ENCODE measurements around the gene ATP11C.
"Not testable (repeated sequence)": the region's sequence is repeated elsewhere in the genome, so short reads cannot be mapped to it uniquely, and the experiment has no call there.

The ATP11C gene

GRCh38 chrX:139720136-139720535 is 212.7 kb downstream of the ATP11C start:
- DNase-seq (ENCODE audit: low spot score) = peak; percentile 40

- no peak for DNase-seq (ENCODE audit: low spot score)
These were observed 224.8 kb downstream of the ATP11C start, which contains the start of gene MCF2 for GRCh38 chrX:139708067-139708466. TSS of gene MCF2 (minus strand) at chrX:139708167. CDS start at chrX:139651744, 56,423 bp downstream.

GRCh38 chrX:139702658-139703057 is 230.2 kb downstream of the ATP11C start:
- no peak for DNase-seq (ENCODE audit: low spot score)

- DNase-seq (ENCODE audit: low spot score) = no peak
These were observed 239.9 kb downstream of the ATP11C start for GRCh38 chrX:139692908-139693307.

- DNase-seq (ENCODE audit: low spot score) = peak; percentile 4
These were observed 240.4 kb downstream of the ATP11C start for GRCh38 chrX:139692506-139692849.

- peak; percentile 4 for DNase-seq (ENCODE audit: low spot score)
These were observed 240.9 kb downstream of the ATP11C start for GRCh38 chrX:139691843-139692505.

- no peak for DNase-seq (ENCODE audit: low spot score)
These were observed 241.4 kb downstream of the ATP11C start for GRCh38 chrX:139691493-139691842.

DNA sequence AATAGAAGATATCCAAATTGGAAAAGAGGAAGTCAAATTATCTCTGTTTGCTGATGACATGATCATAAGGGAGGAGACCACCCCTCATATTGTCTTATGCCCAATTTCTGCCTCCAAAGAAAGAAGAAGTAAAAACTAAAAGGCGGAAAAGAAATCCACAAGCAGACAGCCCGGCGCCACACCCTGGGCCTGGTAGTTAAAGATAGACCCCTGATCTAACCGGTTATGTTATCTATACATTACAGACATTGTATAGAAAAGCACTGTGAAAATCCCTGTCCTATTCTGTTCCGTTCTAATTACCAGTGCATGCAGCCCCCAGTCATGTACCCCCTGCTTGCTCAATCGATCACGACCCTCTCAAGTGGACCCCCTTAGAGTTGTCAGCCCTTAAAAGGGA is 247.7 kb downstream of the ATP11C start:
- not testable (repeated sequence) for DNase-seq (ENCODE audit: low spot score)

DNA sequence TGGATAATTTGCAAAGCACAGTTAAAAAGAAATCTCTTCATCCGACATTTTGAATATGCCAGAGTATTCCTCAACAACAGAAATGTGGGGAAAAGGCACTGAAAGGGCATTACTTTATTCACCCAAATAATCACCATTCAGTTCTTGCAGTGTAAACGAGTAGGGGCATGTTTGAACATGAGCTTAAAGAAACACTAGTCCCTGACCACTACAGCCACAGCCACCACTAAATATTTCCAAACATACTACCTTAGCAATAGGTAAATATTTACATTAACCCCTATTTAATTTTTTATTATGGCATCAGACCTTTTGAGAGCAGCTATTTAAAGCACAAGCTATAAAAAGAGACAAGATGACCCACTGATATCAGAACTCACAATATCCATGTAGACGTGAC is 252.5 kb downstream of the ATP11C start:
- DNase-seq (ENCODE audit: low spot score) = no peak
